ENCODE measurements around the gene THRAP3. TPM values are rescaled to one million over a fixed set of nuclear protein-coding genes. Genes with fewer than 3 reads are reported as not detected.
A peak's percentile ranks its signal among the peaks of the same experiment; 100 is the strongest.

The THRAP3 gene
- total RNA-seq, 1 donor from 2014 or later, result 161 TPM

DNA sequence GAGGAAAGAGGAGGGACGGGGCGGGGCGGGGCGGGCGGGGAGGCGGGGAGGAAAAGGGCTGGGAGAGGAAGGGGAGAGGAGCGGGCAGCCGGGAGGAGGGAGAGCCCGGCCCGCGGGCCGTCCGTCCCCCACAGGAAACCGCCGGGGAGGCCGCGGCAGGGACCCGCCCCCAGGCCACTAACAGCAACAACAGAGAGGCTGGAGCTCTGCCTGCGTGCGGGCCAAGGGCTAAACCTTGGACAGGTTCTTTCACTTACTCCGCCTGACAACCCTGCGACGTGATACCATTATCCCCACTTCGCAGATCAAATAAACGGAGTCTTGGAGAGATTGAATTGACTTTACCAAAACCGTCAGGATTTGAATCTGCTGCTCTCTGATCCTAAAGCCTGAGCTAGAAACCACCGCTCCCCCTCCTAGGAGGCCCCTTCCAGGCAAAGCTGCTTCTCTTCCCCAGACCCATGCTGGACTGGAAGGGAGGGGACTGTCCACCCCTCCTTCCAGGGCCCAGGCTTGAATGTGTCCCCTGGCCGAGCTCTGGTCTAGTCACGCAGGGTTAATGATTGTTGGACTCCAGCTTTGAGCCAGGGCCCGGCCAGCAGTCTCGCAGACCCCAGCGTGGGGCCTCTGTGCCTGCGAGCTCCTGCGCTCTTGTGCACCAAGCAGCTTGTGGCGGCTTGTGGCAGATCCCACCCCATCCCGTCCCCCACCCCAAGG lies 99.6 kb downstream of the THRAP3 start, which contains the start of gene EVA1B:
Gene EVA1B (minus strand): TSS at position 10 of the 717 bp plus-strand sequence. CDS start 608 bp downstream, outside the sequence.
- peak within 1 kb of the TSS; percentile 62 for H3K27ac Mint-ChIP-seq
- DNase-seq, result peak; percentile 89
- peaks cover 2% of the 10 kb centered on the region for H3K27me3 Mint-ChIP-seq
- H3K9me3 Mint-ChIP-seq, result no peaks in the 10 kb centered on the region
- intact Hi-C loops (cut with micrococcal nuclease), result loop anchor here (5.0 kb wide), 2 partner anchors 44 to 64 kb away; partner anchors contain the start of gene STK40
- peak within 1 kb of the TSS; percentile 84 for H3K4me3 Mint-ChIP-seq
- peaks cover 7% of the 10 kb centered on the region for H3K36me3 Mint-ChIP-seq (ENCODE audit: low read depth)
- peaks cover 27% of the 10 kb centered on the region for H3K4me1 Mint-ChIP-seq

GRCh38 chr1:36324353-36324703 lies 100.1 kb downstream of the THRAP3 start:
- Mint-ChIP-seq H3K27me3 (peaks cover 2% of the 10 kb centered on the region), H3K36me3 (ENCODE audit: low read depth) (peaks cover 7% of the 10 kb centered on the region), H3K27ac (no peak overlapping the region), H3K4me1 (peaks cover 27% of the 10 kb centered on the region), H3K9me3 (no peaks in the 10 kb centered on the region), H3K4me3 (peak overlapping the region; percentile 84)
- intact Hi-C loops (cut with micrococcal nuclease), result loop anchor here (5.0 kb wide), 2 partner anchors 43 to 63 kb away; partner anchors contain the start of gene STK40
- DNase-seq, result no peak

DNA sequence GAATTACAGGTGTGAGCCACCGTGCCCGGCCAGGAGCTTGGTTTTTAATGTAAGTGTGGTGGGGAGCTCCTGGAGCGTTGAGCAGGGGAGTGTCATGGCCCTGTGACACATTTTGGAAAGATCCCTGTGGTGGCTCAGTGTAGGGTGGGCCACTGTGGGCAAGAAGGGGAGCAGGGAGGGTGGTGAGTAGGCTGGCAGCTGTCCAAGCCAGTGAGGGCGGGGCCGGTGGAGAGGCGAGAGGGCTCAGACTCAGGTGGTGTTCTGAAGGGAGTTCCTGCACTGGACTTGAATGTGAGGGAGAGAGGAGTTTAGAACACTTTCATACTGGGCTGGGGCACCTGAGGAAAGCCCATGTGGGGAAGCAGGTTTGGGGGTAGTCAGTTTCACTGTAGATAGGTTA lies 102.3 kb downstream of the THRAP3 start:
- intact Hi-C loops (cut with micrococcal nuclease), result no loop called here
- peaks cover 23% of the 10 kb centered on the region for H3K4me1 Mint-ChIP-seq
- H3K36me3 Mint-ChIP-seq (ENCODE audit: low read depth), result peaks cover 4% of the 10 kb centered on the region
- no peak overlapping the region for H3K4me3 Mint-ChIP-seq
- no peak for DNase-seq
- H3K27me3 Mint-ChIP-seq, result peaks cover 10% of the 10 kb centered on the region
- no peaks in the 10 kb centered on the region for H3K9me3 Mint-ChIP-seq
- H3K27ac Mint-ChIP-seq, result no peak overlapping the region

- peaks cover 19% of the 10 kb centered on the region for H3K4me1 Mint-ChIP-seq
- no peaks in the 10 kb centered on the region for H3K9me3 Mint-ChIP-seq
- no peak for DNase-seq
These were observed 103.3 kb downstream of the THRAP3 start for GRCh38 chr1:36327421-36328087.

DNA sequence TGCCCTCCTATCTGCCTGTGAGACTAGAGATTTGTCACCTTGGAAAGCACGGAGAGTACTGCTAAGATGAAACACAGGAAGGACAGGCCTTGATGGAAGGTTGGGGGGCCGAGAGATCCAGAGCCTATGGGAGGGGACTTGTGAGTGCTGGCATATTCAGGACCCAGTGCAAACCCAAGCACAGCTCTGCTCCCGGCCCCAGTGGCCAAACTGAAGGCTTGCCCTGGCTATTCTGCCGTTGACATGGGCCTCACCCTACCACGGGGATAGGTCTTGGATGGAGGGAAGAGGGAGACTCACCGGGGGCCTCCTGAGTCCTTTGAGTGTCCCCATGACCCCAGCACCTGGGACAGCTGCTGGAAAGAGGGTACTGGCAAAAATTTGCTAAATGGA lies 103.8 kb downstream of the THRAP3 start:
- intact Hi-C loops (cut with micrococcal nuclease), result no loop called here
- no peaks in the 10 kb centered on the region for H3K9me3 Mint-ChIP-seq
- no peak for DNase-seq
- no peak overlapping the region for H3K27ac Mint-ChIP-seq
- no peaks in the 10 kb centered on the region for H3K36me3 Mint-ChIP-seq (ENCODE audit: low read depth)
- no peak overlapping the region for H3K4me3 Mint-ChIP-seq
- H3K27me3 Mint-ChIP-seq, result peaks cover 21% of the 10 kb centered on the region
- H3K4me1 Mint-ChIP-seq, result peaks cover 19% of the 10 kb centered on the region

More at GRCh38 chr1:36327421-36328087, 103.3 kb downstream of the THRAP3 start:
- intact Hi-C loops (cut with micrococcal nuclease), result no loop called here
- H3K27me3 Mint-ChIP-seq, result peaks cover 18% of the 10 kb centered on the region
- no peaks in the 10 kb centered on the region for H3K36me3 Mint-ChIP-seq (ENCODE audit: low read depth)
- H3K4me3 Mint-ChIP-seq, result no peak overlapping the region
- no peak overlapping the region for H3K27ac Mint-ChIP-seq

GRCh38 chr1:36328713-36329112 lies 104.5 kb downstream of the THRAP3 start:
- Mint-ChIP-seq H3K4me1 (peaks cover 19% of the 10 kb centered on the region), H3K27ac (no peak overlapping the region), H3K27me3 (peaks cover 21% of the 10 kb centered on the region), H3K9me3 (no peaks in the 10 kb centered on the region), H3K4me3 (no peak overlapping the region), H3K36me3 (ENCODE audit: low read depth) (no peaks in the 10 kb centered on the region)
- intact Hi-C loops (cut with micrococcal nuclease), result no loop called here
- no peak for DNase-seq

DNA sequence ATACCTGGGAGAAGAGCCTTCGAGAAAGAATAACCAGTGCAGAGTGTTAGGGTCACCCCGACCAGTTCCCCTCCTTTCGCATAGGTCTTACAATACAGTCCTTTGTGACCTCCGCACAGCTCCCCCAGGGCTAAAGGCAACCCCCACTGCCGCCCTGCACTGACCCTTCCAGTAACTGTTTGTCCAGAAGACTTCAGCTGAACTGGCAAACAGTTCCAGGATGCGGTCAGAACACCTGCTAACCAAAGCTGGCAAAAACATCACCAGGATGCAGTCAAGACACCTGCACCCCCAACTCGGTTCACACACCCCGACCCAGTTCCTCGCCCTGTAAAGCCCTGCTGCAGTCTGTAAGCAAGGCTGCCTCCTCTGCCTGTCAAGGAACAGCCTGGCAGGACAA lies 105.6 kb downstream of the THRAP3 start:
- H3K27ac Mint-ChIP-seq, result no peak overlapping the region
- DNase-seq, result no peak
- H3K9me3 Mint-ChIP-seq, result no peaks in the 10 kb centered on the region
- intact Hi-C loops (cut with micrococcal nuclease), result no loop called here
- H3K4me1 Mint-ChIP-seq, result peaks cover 10% of the 10 kb centered on the region
- H3K27me3 Mint-ChIP-seq, result peaks cover 21% of the 10 kb centered on the region
- no peak overlapping the region for H3K4me3 Mint-ChIP-seq
- no peaks in the 10 kb centered on the region for H3K36me3 Mint-ChIP-seq (ENCODE audit: low read depth)

GRCh38 chr1:36330940-36331339 lies 106.7 kb downstream of the THRAP3 start:
- Mint-ChIP-seq H3K27ac (no peak overlapping the region), H3K9me3 (no peaks in the 10 kb centered on the region), H3K4me1 (peaks cover 10% of the 10 kb centered on the region), H3K36me3 (ENCODE audit: low read depth) (no peaks in the 10 kb centered on the region), H3K4me3 (no peak overlapping the region), H3K27me3 (peaks cover 19% of the 10 kb centered on the region)
- intact Hi-C loops (cut with micrococcal nuclease), result no loop called here
- DNase-seq, result no peak

DNA sequence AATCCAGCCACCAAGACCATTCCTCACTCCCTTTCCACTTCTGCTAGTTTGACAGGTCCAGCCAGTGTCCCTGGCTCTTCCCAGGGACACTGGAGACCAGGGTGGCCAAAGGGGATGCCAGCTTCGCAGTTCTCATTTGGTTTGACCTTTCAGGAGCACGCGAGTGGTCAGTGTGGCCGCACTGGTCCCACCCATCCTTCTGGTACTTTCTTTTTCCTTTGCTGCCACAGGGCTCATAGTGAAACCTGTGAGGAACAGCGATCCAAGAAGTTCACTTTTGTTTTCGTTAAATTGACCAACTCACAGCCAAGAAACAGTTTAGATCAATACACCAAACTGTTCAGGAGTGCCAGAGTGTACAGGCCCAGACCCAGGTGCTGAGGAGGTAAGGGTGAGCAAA lies 113.6 kb downstream of the THRAP3 start:
- Mint-ChIP-seq H3K36me3 (ENCODE audit: low read depth) (peaks cover 17% of the 10 kb centered on the region), H3K9me3 (no peaks in the 10 kb centered on the region), H3K4me3 (no peak overlapping the region), H3K27me3 (no peaks in the 10 kb centered on the region), H3K4me1 (peaks cover 14% of the 10 kb centered on the region), H3K27ac (no peak overlapping the region)
- intact Hi-C loops (cut with micrococcal nuclease), result no loop called here
- DNase-seq, result no peak

DNA sequence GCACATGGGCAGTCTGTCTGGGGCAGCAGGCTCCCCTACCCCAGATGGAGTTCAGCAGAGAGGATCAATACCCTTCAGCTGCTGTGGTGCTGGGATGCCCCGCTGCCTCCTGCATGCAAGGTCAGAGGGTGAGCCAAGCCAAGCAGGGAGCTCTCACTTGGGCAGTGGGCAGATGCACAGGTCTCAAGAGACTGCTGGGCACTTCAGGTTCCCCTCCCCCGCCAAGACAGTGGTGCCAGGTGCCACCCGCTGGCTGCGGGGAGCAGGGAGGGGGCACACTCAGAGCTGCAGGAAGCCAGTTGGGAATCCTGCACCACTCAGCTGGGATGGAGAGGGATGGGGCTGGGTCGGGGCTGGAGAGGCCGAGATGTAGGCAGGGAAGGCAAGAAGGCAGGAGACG lies 115.0 kb downstream of the THRAP3 start:
- peaks cover 17% of the 10 kb centered on the region for H3K36me3 Mint-ChIP-seq (ENCODE audit: low read depth)
- intact Hi-C loops (cut with micrococcal nuclease), result no loop called here
- H3K4me3 Mint-ChIP-seq, result no peak overlapping the region
- peaks cover 15% of the 10 kb centered on the region for H3K4me1 Mint-ChIP-seq
- no peak for DNase-seq
- no peaks in the 10 kb centered on the region for H3K9me3 Mint-ChIP-seq
- H3K27me3 Mint-ChIP-seq, result no peaks in the 10 kb centered on the region
- H3K27ac Mint-ChIP-seq, result peak overlapping the region; percentile 43

DNA sequence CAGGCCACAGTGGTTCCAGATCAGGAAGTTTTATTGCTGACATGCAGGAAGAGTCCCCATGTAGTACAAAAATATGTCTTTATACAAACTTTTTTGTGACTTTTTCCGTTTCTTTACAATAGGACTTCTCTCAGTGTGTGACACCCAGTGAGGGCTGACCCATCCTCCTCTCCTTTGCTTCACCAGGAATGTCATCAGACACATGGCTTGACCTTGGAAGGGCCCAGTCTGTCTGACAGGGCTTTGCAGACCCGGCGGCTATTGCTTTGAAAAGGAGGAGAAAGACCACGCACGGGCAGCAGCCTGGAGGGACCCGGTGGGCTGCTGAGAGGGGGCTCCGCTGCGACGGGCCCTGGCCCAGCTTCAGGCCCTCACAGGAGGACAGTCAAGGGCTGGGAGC lies 115.4 kb downstream of the THRAP3 start:
- Mint-ChIP-seq H3K9me3 (no peaks in the 10 kb centered on the region), H3K27ac (no peak overlapping the region), H3K4me1 (peaks cover 15% of the 10 kb centered on the region)

GRCh38 chr1:36341626-36342320 lies 117.5 kb downstream of the THRAP3 start:
- no peak overlapping the region for H3K27ac Mint-ChIP-seq
- no peak for DNase-seq
- H3K9me3 Mint-ChIP-seq, result no peaks in the 10 kb centered on the region
- no peaks in the 10 kb centered on the region for H3K27me3 Mint-ChIP-seq
- H3K36me3 Mint-ChIP-seq (ENCODE audit: low read depth), result peaks cover 25% of the 10 kb centered on the region
- intact Hi-C loops (cut with micrococcal nuclease), result loop anchor here (1.0 to 2.0 kb wide), 2 partner anchors 27 to 80 kb away; no protein-coding TSS in a partner anchor
- peaks cover 15% of the 10 kb centered on the region for H3K4me1 Mint-ChIP-seq
- H3K4me3 Mint-ChIP-seq, result no peak overlapping the region

More for the DNA sequence above, 115.4 kb downstream of the THRAP3 start:
- Mint-ChIP-seq H3K4me3 (no peak overlapping the region), H3K36me3 (ENCODE audit: low read depth) (peaks cover 19% of the 10 kb centered on the region), H3K27me3 (no peaks in the 10 kb centered on the region)
- no peak for DNase-seq
- intact Hi-C loops (cut with micrococcal nuclease), result no loop called here

- H3K9me3 Mint-ChIP-seq, result no peaks in the 10 kb centered on the region
- intact Hi-C loops (cut with micrococcal nuclease), result loop anchor here (1.0 to 2.0 kb wide), 2 partner anchors 26 to 79 kb away; no protein-coding TSS in a partner anchor
- H3K27ac Mint-ChIP-seq, result peak overlapping the region; percentile 74
These were observed 118.4 kb downstream of the THRAP3 start for GRCh38 chr1:36342426-36343185.

More at GRCh38 chr1:36342426-36343185, 118.4 kb downstream of the THRAP3 start:
- DNase-seq, result peak; percentile 88
- no peak overlapping the region for H3K4me3 Mint-ChIP-seq
- H3K4me1 Mint-ChIP-seq, result peaks cover 12% of the 10 kb centered on the region
- peaks cover 32% of the 10 kb centered on the region for H3K36me3 Mint-ChIP-seq (ENCODE audit: low read depth)
- H3K27me3 Mint-ChIP-seq, result no peaks in the 10 kb centered on the region
